ENCODE results near the gene KPNB1. TPM values are rescaled to one million over a fixed set of nuclear protein-coding genes. Genes with fewer than 3 reads are reported as not detected.

The KPNB1 gene
- total and polyA plus RNA-seq, 10 of the 15 experiments (the other 5 are each of a cell fraction or from before 2014, with no cell fraction given) = 67.8 to 525 (median 246) TPM

GRCh38 chr17:47724705-47725104 lies 75.0 kb downstream of the KPNB1 start:
- no peak overlapping the region for H3K4me2 ChIP-seq (ENCODE audit: control insufficient read depth, insufficient read depth)
- in situ Hi-C loops (cut with MboI) (no loop called here), intact Hi-C loops (cut with micrococcal nuclease; ENCODE audit: unreplicated experiment) (no loop called here)
- no peaks in the 10 kb centered on the region for H3K79me2 ChIP-seq (ENCODE audit: control insufficient read depth, insufficient read depth, low read length)
- FAIRE-seq (no peak), DNase-seq (ENCODE audit: low read depth, low spot score) (no peak), ATAC-seq (no peak)
- SMC1A ChIA-PET (ENCODE audit: uncharacterized antibody, unreplicated experiment) = interaction anchor here (1.0 kb wide), 1 partner anchor 25 kb away, joined by 3 read pairs; no protein-coding TSS in a partner anchor
- POLR2A ChIA-PET = no interaction called here
- H3K27me3 ChIP-seq (replicated peaks in 1 of 2; ENCODE audit: control insufficient read depth in 2 of 2, insufficient read depth in 2 of 2, low read length in 1 of 2) = peaks cover 0 to 5% of the 10 kb centered on the region in 2 experiments; a peak in 2 of 4 replicates
- H3K4me1 ChIP-seq (ENCODE audit: control insufficient read depth, insufficient read depth, low read length) = peaks cover 26% of the 10 kb centered on the region
- no peak overlapping the region for H3K27ac ChIP-seq (ENCODE audit: control insufficient read depth, insufficient read depth)
- no peak overlapping the region for H2AFZ ChIP-seq (ENCODE audit: control insufficient read depth, low read depth, low read length)
- no peak overlapping the region for H3K4me3 ChIP-seq
- H3K36me3 ChIP-seq (ENCODE audit: control insufficient read depth in 2 of 2, insufficient read depth in 2 of 2, low read length in 1 of 2) = no peaks in the 10 kb centered on the region
- RAD21 ChIA-PET (ENCODE audit: unreplicated experiment) = interaction anchor here (0.5 to 0.9 kb wide), 2 partner anchors 27 to 330 kb away, joined by 3 to 4 read pairs; no protein-coding TSS in a partner anchor
- no peaks in the 10 kb centered on the region for H3K9me3 ChIP-seq (replicated peaks; ENCODE audit: control insufficient read depth, insufficient read depth, low read length)
- no peaks in the 10 kb centered on the region for H4K20me1 ChIP-seq (ENCODE audit: control insufficient read depth, insufficient read depth)
- 25% methylated on average over 2 of the region's 2 CpGs for WGBS (ENCODE audit: insufficient coverage, insufficient replicate concordance, low lambda C conversion rate, missing lambda C conversion rate)
- no peak overlapping the region for H3K9ac ChIP-seq (ENCODE audit: control insufficient read depth, insufficient read depth, low read length)
- CTCF ChIA-PET = interaction anchor here (0.7 to 0.9 kb wide), 3 partner anchors 10 to 45 kb away, joined by 3 to 4 read pairs (median 3); no protein-coding TSS in a partner anchor
- no TSS peak for BruUV-seq (replicated peaks)
- TF ChIP-seq NKRF (conservative IDR thresholded peaks at IDR 0.05) (no peak), CREB1 (IDR thresholded peaks at IDR 0.05; ENCODE audit: low read depth) (no peak), USF1 (IDR thresholded peaks at IDR 0.05; ENCODE audit: borderline replicate concordance, extremely low read length, insufficient read depth, low read depth, low read length) (no peak), STAT3 (IDR thresholded peaks at IDR 0.05; ENCODE audit: low read depth, low read length) (no peak), SP1 (IDR thresholded peaks at IDR 0.05; ENCODE audit: low read depth, low read length) (no peak), YBX1 (IDR thresholded peaks at IDR 0.05) (no peak), TCF12 (IDR thresholded peaks at IDR 0.05; ENCODE audit: low read depth, low read length) (no peak), FOS (IDR thresholded peaks at IDR 0.05; ENCODE audit: borderline replicate concordance, extremely low read depth, insufficient read length) (no peak), POLR2AphosphoS5 (IDR thresholded peaks at IDR 0.05; ENCODE audit: low read length) (no peak), SRF (IDR thresholded peaks at IDR 0.05; ENCODE audit: low read depth in 2 of 2, low read length in 2 of 2) (no peak), SMAD5 (IDR thresholded peaks at IDR 0.05; ENCODE audit: low read depth) (no peak), TAF1 (IDR thresholded peaks at IDR 0.05; ENCODE audit: borderline replicate concordance, low read depth, low read length) (no peak), FOXM1 (IDR thresholded peaks at IDR 0.05; ENCODE audit: low read depth, low read length) (no peak), TCF7 (IDR thresholded peaks at IDR 0.05; ENCODE audit: borderline replicate concordance) (no peak), NR2C1 (IDR thresholded peaks at IDR 0.05) (no peak)

Measured in GM12878 (cell line).